Measurements from ENCODE around the gene FBH1.

The FBH1 gene

DNA sequence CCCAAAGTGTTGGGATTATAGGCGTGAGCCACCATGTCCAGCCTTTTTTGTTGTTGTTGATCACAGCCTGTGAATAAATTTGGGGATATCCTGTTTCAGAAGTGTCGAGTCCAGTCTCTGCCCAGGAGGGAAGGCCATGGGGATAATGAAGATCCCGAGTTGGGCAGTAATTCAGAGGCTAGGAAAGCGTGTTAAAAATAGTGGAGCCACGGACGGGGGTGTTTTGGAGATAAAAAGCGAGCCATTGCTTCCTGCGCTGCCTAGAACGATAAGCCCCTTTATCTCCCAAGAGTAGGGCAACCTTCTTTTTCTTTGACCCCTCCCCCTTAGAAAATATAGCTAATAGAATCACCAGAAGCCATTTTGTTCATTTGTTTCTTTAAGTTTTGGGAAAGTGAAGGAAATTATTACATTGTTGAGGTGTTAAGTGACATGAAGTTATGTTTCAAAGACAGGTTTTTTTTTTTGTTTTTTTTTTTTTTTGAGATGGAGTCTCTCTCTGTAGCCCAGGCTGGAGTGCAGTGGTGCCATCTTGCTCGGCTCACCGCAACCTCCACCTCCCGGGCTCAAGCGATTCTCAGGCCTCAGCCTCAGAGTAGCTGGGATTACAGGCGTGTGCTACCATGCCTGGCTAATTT lies 44.0 kb downstream of the FBH1 start:
- Histone ChIP-seq H3K79me2 (ENCODE audit: insufficient read depth, low read length) (no peaks in the 10 kb centered on the region), H3K27ac (ENCODE audit: low read depth, low read length, poor library complexity, severe bottlenecking) (no peak overlapping the region), H3K4me3 (ENCODE audit: low read depth, low read length, poor library complexity, severe bottlenecking) (no peak overlapping the region), H3K36me3 (ENCODE audit: insufficient read depth, low read length) (peaks cover 60% of the 10 kb centered on the region), H3F3A (ENCODE audit: insufficient read depth, low read length) (no peaks in the 10 kb centered on the region), H3K4me2 (ENCODE audit: low read length) (no peak overlapping the region), H2AFZ (ENCODE audit: low read length) (no peak overlapping the region), H3K9me3 (ENCODE audit: low read length) (no peaks in the 10 kb centered on the region), H3K27me3 (ENCODE audit: insufficient read depth, low read length) (no peaks in the 10 kb centered on the region), H3K9me2 (ENCODE audit: low read depth, low read length) (no peaks in the 10 kb centered on the region), H3K9ac (ENCODE audit: low read length) (no peak overlapping the region), H4K20me1 (ENCODE audit: insufficient read depth, low read length) (no peaks in the 10 kb centered on the region), H3K4me1 (ENCODE audit: insufficient read depth, low read length, severe bottlenecking) (no peaks in the 10 kb centered on the region)
- TF ChIP-seq EZH2 (IDR thresholded peaks at IDR 0.05; ENCODE audit: borderline replicate concordance, low read length), result no peak
- TF ChIP-seq, protein P1, sequence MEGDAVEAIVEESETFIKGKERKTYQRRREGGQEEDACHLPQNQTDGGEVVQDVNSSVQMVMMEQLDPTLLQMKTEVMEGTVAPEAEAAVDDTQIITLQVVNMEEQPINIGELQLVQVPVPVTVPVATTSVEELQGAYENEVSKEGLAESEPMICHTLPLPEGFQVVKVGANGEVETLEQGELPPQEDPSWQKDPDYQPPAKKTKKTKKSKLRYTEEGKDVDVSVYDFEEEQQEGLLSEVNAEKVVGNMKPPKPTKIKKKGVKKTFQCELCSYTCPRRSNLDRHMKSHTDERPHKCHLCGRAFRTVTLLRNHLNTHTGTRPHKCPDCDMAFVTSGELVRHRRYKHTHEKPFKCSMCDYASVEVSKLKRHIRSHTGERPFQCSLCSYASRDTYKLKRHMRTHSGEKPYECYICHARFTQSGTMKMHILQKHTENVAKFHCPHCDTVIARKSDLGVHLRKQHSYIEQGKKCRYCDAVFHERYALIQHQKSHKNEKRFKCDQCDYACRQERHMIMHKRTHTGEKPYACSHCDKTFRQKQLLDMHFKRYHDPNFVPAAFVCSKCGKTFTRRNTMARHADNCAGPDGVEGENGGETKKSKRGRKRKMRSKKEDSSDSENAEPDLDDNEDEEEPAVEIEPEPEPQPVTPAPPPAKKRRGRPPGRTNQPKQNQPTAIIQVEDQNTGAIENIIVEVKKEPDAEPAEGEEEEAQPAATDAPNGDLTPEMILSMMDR (IDR thresholded peaks at IDR 0.05; ENCODE audit: low read length), result no peak

DNA sequence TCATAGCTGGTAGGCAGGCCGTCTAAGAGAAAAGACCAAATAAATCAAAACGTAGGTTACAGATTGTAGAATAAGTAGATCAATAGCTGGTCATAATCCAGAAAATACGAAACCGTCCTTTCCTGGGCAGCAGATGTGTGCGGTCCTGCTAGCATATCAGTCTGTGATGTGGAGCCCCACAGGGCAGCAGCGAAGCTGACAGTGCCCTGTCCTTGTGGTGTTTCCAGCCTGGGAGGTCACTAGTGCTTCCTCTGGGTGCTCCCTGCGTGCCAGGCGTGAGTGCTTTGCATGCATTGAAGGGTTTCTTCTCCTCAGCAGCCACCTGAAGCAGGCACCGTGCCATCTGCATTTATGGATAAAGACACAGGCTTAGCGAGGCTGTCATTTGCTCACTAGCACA lies 45.6 kb downstream of the FBH1 start:
- TF ChIP-seq EZH2 (IDR thresholded peaks at IDR 0.05; ENCODE audit: borderline replicate concordance, low read length), result no peak
- TF ChIP-seq, protein P1 (IDR thresholded peaks at IDR 0.05; ENCODE audit: low read length), result no peak

DNA sequence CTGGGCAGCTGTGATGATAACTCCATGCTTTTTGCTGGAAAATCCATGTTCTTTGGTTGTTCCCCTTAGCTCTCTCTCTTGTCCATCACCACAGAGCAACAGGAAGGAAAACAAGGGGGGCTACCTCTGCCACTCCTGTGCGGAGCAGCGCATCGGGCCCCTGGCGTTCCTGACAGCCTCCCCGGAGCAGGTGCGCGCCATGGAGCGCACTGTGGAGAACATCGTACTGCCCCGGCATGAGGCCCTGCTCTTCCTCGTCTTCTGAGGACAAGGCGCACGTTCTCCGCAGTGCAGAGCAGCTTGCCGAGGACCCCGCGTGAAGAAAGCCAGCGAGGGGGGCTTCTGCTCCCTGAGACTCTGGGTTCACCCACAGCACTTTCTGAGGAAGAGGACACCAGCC lies 47.0 kb downstream of the FBH1 start:
- no peak overlapping the region for H3K9ac ChIP-seq (ENCODE audit: low read length)
- H3K27me3 ChIP-seq (ENCODE audit: insufficient read depth, low read length), result no peaks in the 10 kb centered on the region
- TF ChIP-seq, protein P1 (IDR thresholded peaks at IDR 0.05; ENCODE audit: low read length), result no peak
- no peak for TF ChIP-seq EZH2 (IDR thresholded peaks at IDR 0.05; ENCODE audit: borderline replicate concordance, low read length)
- H3K4me1 ChIP-seq (ENCODE audit: insufficient read depth, low read length, severe bottlenecking), result no peaks in the 10 kb centered on the region
- no peaks in the 10 kb centered on the region for H3K79me2 ChIP-seq (ENCODE audit: insufficient read depth, low read length)
- H3K27ac ChIP-seq (ENCODE audit: low read depth, low read length, poor library complexity, severe bottlenecking), result no peak overlapping the region
- no peaks in the 10 kb centered on the region for H3K9me3 ChIP-seq (ENCODE audit: low read length)
- H3K36me3 ChIP-seq (ENCODE audit: insufficient read depth, low read length), result peaks cover 41% of the 10 kb centered on the region
- H3F3A ChIP-seq (ENCODE audit: insufficient read depth, low read length), result no peaks in the 10 kb centered on the region
- no peak overlapping the region for H3K4me3 ChIP-seq (ENCODE audit: low read depth, low read length, poor library complexity, severe bottlenecking)
- H3K9me2 ChIP-seq (ENCODE audit: low read depth, low read length), result no peaks in the 10 kb centered on the region
- H3K4me2 ChIP-seq (ENCODE audit: low read length), result no peak overlapping the region
- no peaks in the 10 kb centered on the region for H4K20me1 ChIP-seq (ENCODE audit: insufficient read depth, low read length)
- H2AFZ ChIP-seq (ENCODE audit: low read length), result no peak overlapping the region

More for the DNA sequence above, 45.6 kb downstream of the FBH1 start:
- no peak overlapping the region for H3K4me2 ChIP-seq (ENCODE audit: low read length)
- peaks cover 48% of the 10 kb centered on the region for H3K36me3 ChIP-seq (ENCODE audit: insufficient read depth, low read length)
- no peak overlapping the region for H3K27ac ChIP-seq (ENCODE audit: low read depth, low read length, poor library complexity, severe bottlenecking)
- H3K9me2 ChIP-seq (ENCODE audit: low read depth, low read length), result no peaks in the 10 kb centered on the region
- H2AFZ ChIP-seq (ENCODE audit: low read length), result no peak overlapping the region
- no peaks in the 10 kb centered on the region for H3K27me3 ChIP-seq (ENCODE audit: insufficient read depth, low read length)
- no peaks in the 10 kb centered on the region for H3K4me1 ChIP-seq (ENCODE audit: insufficient read depth, low read length, severe bottlenecking)
- H3K4me3 ChIP-seq (ENCODE audit: low read depth, low read length, poor library complexity, severe bottlenecking), result no peak overlapping the region
- no peak overlapping the region for H3K9ac ChIP-seq (ENCODE audit: low read length)
- H3K9me3 ChIP-seq (ENCODE audit: low read length), result no peaks in the 10 kb centered on the region
- H3F3A ChIP-seq (ENCODE audit: insufficient read depth, low read length), result no peaks in the 10 kb centered on the region
- H4K20me1 ChIP-seq (ENCODE audit: insufficient read depth, low read length), result no peaks in the 10 kb centered on the region
- no peaks in the 10 kb centered on the region for H3K79me2 ChIP-seq (ENCODE audit: insufficient read depth, low read length)

Data from OCI-LY1 (cell line).